ELF-1 (cell line): Measurements from ENCODE around the gene DYSF.
"Not testable (repeated sequence)": the region's sequence is repeated elsewhere in the genome, so short reads cannot be mapped to it uniquely, and the experiment has no call there.

Source experiments
- DNase-seq: peaks from one replicate; pipeline ENCODE4 v3.0.0-alpha.2; 2016; ENCODE audit warnings: low read depth, low spot score

DYSF gene

DNA sequence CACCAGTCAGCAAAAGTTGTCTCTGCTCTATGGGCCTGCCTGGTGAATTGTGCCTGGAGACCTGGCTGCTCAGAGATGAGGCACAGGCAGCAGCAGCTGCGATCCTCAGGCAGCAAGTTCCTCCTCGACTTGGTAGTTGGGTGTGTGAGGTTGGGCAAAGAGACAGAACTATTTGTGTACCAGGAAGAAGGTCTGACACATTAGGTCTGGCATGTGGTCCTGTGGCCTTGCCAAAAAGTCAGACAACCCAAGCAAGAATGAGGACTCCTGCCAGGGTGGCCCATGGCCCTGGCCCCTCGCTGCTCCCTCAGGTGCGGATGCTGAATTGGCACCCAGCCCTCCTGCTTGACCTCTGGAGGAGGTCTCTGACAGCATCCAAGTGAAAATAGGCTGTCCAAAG is 192.7 kb downstream of the DYSF start:
- no peak for DNase-seq

DNA sequence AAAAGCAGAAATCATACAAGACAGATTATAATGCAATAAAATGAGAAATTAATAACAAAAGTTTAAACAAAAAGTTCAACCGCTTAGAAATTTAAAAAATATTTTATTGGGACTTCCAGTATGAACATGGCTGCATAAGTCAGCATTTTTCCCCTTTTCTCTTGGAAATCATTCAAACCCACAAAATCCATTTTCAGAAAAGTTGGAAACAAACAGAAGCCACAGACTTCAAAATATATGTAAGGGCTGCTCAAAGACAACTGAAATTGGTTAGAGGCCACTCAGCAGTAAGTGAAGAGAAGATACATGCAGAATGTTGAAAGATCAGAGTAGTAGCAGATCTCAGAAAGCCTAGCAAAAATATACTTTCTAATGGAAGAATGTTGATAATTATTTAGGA is 194.0 kb downstream of the DYSF start:
- DNase-seq: no peak

DNA sequence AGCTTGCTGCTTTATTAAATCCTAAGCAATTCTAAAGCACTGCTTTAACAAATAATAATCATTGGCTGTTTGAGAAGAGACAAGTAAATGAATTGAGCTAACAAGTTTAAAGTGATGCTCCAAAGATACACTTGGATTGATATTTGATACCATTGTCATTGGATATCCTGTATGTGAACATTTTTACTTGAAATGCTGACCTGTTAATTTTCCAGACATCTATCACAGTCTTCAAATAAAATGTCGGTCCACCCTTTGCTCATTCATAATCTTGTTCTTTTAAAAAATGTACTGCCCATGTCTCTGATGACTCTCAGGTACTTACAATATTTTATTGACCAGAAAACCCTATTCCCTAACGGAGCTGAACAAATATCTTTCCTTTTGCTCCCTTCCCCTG is 202.1 kb downstream of the DYSF start:
- no peak for DNase-seq

DNA sequence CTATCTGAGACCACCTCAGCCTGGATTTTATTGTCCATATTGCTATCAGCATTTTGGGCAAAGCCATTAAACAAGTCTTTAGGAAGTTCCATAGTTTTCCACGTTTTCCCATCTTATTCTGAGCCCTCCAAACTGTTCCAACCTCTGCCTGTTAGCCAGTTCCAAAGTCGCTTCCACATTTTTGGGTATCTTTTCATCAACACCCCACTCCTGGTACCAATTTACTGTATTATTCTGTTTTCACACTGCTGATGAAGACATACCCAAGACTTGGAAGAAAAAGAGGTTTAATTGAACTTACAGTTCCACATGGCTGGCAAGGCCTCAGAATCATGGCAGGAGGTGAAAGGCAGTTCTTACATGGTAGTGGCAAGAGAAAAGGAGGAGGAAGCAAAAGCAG is 204.9 kb downstream of the DYSF start:
- DNase-seq: not testable (repeated sequence)

DNA sequence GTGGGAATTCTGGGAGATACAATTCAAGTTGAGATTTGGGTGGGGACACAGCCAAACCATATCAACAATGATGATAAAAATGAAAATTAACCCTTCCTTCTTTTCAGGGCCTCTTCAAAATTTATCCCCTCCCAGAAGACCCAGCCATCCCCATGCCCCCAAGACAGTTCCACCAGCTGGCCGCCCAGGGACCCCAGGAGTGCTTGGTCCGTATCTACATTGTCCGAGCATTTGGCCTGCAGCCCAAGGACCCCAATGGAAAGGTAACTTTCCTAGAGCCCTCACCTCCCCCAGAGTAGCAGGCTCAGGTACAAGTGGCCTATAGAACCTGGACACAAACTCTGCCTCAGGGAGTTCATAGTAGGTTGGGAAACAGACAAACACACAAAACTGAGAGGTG is 205.4 kb downstream of the DYSF start:
- no peak for DNase-seq

DNA sequence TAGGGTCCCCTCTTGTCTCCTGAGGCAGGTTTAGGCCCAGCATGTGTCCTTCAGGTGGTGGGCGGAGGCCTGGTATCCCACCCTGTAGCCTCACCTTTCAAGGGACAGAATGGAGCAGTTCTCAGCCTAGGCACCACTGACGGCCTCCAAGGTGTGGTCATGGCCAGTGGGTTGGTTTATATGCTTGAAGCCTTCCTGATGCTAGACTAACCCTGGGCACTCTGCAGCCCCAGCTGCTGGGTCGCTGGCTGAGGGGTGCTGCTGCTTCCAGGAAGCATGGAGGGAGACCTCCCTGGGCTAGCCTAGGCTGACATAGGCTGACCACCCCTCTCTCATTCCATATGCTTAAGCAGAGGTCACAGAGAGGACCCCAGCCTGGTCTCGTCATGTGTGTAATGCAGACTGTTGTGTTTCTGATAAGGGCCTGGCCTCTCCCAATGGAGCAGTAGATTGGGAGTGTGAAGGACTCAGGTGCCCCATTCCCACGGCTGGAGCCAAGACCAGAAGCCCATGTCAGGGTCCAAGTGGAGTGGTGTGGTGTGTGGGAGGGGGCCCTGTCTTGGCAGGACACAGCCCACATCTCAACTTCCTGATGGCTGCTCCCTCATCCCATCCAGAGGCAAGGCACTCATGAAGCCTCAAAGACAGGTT is 206.6 kb downstream of the DYSF start:
- no peak for DNase-seq

DNA sequence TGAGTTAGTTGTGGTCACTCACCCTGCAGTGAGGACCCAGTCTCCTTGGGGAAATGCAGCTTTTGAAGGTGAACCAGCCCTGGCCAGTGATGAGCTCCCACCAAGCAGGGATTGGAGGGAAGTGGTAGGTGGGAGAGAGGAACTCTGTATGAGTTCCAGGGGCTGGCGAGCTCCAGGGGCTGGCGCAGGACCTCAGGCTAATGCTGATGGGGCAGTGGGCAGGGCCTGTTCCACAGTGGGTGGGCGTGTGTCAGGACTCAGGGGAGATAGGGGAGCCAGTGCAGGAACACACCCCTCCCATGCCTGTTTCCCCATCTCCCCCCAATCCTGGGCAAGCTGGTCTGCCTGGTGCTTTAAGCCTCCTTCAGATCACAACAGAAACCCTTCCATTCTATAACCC is 208.4 kb downstream of the DYSF start:
- no peak for DNase-seq

DNA sequence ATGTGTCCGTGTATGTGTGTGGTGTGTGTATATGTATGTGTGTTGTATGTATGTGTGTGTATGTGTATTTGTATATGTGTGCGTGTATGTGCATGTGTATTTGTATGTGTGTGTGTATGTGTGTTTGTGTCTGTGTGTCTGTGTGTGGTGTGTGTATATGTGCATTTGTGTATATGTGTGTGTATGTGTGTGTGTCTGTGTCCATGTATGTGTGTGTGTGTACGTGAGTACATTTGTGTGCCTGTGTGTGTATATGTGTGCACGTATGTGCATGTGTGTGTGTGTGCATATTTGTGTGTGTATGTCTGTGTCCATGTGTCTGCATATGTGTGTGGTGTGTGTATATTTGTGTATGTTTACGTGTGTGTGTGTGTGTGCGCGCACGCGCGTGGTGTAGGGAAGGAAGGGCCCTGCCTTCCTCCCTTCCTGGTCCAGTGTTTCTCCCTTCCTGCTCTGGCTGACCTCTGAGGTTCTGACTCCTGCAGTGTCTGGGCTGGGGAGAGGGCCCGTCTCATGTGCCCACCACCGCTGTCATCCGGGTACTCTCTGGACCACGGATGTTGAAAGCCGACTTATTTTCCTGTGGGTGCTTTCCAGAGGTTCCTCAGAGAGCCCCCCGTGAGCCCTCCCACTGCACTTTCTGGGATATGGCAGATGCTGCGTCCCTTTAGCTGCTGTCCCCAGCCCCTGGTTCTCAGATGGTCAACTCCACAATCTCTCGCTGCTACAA is 209.5 kb downstream of the DYSF start:
- no peak for DNase-seq

DNA sequence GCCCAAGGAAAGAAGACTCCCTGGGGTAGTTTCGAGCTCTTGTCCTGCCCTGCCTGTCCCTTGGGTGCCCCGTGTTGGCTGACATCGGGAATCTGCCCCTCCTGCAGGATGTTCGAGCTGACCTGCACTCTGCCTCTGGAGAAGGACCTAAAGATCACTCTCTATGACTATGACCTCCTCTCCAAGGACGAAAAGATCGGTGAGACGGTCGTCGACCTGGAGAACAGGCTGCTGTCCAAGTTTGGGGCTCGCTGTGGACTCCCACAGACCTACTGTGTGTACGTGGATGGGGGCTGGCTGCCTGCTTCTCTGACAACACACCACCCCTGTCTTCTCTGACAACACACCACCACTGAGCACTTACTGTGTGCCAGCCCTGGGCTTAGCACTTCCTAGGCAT is 210.8 kb downstream of the DYSF start:
- no peak for DNase-seq

DNA sequence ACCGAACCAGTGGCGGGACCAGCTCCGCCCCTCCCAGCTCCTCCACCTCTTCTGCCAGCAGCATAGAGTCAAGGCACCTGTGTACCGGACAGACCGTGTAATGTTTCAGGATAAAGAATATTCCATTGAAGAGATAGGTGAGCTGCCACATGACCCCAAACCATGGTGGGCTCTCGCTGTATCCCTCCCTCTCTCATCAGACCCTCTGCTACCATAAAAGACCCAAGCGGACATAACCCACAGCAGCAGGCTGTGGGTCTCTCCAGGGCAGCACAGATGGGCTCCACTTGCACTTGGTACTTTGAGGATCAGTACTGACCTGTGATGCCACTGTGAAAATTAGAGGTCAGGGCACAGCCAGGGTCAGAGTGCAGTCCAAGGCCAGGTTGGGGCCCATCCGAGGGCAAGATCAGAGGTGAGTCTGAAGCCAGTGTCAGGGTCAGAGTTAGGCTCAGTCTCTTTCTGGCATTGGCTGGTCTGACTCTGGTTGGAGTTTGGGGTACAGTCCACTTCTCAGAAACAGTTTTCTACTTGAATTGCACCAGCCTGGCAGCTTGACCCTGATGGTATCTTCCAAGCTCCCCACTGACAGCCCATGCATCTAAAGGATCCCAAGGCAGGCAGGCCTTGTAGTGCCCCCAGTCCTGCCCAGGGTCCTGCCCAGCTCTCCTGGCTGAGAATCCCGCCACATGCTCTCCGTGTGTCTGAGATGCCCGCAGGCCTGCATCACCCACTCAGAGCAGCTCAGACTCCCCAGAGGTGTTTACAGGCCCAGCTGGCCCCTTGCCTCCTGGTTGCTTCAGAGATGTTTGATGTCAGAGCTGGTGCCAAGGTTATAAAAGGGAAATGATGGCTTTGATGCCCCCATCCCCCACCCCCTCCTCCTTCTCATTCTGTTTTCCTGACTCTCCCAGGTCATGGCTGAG is 212.1 kb downstream of the DYSF start:
- no peak for DNase-seq

DNA sequence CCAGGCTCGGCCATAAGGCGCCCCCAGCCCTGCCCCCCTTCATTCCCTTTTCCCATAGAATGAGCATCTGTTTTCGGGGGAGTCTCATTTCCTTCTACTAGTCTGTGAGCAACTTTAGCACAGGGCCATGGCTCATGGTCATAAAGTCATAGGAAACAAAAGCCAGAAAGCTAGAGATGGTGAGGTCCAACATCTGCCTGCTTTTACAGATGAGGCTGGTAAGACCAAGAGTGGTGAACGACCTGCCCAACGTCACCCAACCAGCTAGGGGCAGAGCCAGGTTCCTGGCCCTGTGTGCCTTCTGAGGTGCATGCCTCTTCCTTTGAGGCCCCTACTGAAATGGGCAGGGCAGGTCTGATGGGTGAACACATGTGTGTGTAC is 212.7 kb downstream of the DYSF start:
- DNase-seq: no peak

DNA sequence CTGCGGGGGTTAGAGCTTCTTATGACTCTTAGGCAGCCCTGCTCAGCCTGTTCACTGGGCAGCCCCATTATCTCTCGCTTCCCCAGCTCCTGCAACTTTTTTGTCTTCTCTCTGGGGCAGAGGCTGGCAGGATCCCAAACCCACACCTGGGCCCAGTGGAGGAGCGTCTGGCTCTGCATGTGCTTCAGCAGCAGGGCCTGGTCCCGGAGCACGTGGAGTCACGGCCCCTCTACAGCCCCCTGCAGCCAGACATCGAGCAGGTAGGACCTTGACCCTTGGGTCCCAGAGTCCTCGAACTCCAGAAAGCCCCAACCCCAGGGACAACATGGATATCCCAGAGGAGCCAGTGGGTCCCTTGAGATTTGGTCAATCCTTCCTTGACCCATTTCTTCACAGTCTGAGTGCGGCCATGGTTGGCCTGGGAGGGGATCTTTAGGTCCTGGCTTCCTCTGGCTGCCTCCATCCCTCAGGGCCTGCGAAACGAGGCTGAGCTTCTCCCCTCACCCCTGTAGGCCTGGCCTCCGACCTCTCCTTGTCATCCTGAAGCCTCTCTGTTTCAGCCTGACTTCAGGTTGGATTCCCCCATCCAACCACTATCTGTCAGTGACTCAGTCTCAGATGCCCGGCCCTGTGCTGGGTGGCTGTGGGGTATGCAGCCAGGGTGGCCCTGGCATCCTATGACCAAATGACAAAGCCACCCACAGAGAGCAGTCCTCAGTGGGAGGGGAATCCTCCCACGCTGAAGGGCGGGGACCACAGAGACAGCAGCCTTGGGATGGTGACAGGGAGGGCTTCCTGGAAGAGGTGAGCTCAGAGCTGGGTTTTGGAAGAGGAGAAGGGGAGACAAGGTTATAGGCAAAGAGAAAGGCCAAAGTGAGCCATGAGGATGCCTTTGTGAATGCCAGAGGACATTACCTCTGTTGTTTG is 214.2 kb downstream of the DYSF start:
- DNase-seq: no peak

DNA sequence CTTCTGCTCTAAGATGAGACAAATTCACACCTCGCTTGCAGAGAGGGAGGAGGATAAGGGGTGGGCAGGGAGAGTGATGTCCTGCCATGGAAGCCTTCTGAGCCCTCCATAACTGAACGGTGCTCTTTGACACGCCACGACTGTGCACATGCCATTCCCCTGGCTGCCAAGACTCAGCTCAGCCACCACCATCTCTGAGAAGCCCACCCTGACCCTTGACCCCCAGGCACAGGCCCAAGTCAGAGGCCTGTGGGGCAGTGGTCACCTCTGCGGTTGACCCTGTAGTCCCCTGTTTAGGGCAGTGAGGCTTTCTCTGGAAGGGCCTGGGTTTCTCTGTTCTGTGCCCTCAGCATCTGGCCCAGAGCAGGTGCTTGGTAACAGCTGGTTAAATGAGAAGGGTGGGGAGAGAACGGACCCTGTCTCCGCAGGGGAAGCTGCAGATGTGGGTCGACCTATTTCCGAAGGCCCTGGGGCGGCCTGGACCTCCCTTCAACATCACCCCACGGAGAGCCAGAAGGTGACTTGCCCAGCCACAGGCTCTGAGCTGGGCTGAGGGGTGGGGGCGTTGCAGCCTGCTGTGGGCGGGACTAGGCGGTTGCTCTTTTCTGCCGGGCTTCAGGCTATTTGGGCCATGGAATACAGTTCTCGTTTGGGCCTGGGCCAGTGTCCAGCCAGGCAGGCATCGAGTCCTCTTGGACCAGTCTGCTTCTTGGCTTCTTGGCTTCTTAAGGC is 215.1 kb downstream of the DYSF start:
- no peak for DNase-seq

DNA sequence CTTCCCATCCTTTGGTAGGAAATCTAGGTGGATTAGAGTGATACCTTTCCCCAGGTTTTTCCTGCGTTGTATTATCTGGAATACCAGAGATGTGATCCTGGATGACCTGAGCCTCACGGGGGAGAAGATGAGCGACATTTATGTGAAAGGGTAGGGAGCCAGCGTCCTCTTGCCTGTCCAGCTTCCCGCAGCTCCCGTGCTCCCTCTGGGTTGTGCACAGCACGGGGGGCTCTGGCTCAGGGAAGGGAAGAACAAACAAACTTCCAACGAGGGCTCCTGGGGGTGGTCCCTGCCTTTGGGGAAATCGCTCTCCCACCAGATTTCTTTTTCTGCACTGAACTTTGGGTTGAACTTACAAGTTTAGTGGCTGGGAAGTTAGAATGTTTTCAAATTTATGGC is 215.7 kb downstream of the DYSF start:
- no peak for DNase-seq

DNA sequence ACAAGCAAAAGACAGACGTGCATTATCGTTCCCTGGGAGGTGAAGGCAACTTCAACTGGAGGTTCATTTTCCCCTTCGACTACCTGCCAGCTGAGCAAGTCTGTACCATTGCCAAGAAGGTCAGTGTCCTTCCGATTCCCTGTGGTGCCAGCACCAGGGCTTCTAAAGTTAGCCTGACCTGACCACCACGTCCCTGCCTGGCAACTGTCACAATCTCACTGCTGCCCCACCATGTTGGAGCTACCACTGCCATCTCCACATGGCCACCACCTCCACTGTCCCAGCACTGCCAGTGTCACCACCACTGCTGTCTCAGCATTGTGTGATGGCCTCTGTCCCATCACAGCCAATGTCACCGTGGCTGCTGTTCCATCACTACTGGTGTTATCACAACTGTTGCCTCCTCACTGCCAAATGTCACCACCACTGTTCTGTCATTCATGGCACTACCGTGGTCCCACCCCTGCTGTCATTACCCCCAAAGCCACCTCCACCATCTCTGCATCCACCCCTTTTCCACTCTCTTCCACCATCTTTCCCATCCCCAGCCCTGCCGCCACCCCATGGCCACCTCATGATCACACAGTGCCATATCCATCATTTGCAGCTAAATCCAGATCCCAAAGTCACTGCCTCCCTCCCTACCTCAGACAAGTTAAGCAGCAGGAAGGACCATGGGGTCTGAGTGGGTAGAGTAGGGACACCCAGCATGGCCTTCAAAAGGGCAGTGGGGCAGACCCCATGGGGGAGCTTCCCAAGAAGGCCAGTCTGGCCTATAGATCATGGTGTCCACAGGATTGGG is 216.5 kb downstream of the DYSF start:
- DNase-seq: no peak

DNA sequence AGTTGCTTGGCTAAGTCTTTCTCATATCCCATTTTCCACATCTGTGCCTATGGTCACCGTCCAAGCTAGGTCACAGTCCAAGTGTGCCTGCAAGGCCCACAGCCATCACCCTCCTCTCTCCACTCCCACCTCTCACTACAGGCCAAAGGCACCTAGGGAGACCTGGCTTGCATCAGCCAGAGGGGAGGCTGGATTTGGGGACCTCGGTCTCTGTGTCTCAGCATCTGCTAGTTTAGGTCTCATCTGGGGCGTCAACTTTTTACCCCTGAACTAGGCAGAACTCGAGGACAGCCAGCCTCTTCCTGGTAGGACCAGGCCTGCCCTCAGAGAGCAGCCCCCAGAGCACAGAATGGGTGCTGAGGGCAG is 217.1 kb downstream of the DYSF start:
- no peak for DNase-seq

DNA sequence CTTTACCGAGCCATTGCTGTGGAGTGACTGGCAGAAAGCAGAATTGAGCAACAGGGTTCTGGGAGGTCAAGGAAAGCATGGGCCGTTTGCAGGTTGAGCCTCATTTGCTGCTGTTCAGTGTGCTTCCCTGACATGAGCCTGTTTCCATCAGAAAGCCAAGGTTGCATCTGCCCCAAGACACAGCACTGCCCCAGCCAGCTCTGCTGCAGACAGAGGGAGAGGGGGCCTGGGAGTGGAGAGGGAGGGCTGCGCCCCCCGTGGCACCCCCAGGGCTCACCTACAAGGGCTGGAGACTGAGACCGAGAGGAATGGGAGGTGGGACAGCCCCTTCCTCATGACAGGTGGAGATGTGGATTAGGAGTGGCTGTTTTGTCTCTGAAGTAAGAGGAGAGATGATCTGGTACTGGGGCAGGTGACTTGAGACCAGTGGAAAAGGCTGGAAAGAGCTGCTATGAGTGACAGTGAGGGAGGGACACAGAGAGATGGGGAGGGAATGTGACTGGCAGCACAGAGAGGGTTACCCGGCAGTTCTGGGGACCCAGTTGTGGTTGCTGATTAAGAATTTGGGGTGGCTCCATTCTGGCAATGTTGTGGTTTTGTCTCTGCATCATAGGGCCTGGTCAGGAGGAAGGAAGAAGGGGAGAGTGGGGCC is 218.0 kb downstream of the DYSF start:
- no peak for DNase-seq

DNA sequence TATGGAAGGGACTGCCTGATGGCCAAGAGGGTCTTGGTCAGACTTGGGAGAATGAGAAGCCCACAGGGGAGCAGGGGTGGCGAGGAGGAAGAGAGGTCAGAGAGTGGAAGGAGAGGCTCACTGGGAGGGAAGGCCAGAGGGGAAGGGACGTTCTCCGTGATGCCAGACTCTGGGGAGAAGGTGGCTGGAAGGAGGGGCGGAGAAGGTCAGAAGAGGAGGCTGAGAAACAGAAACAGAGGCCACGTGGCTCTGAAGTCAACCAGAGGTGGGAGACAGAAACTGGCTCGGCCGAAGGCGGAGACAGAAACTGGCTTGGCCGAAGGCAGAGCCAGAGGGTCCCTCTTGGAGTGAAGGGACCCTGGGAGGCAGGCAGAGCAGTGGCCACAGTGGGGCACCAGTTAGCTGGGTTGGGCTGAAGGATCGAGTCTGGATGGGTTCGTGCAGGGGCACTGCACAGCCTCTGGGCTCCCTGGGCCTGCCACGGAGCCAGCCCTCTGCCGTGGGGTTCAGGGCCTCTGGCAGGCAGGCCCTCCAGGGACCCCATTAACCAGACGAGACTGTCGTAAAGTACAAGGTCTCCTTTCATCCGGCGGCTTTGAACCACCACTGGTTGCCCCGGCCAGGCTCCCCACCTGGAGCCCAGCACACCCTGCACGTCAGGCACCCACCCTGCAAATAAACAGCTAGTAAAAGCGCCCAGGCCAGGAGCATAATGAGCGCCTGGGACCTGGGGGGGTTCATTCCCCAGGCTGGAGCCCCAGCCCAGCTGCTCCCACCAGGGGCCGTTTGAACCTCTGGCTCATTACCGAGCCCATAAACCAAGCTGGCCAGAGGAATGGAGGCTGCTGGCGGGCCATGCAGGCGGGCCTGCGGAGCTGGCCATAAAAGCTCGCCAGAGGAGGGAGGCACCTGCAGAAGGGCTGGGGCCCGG is 218.8 kb downstream of the DYSF start:
- peak; percentile 71 for DNase-seq
